ENCODE results near the gene MAP2.
"Not testable (repeated sequence)": the region's sequence is repeated elsewhere in the genome, so short reads cannot be mapped to it uniquely, and the experiment has no call there.

The MAP2 gene

GRCh38 chr2:209476367-209477208, 52.7 kb downstream of the MAP2 start:
- no peak for DNase-seq

GRCh38 chr2:209492296-209492695, 68.4 kb downstream of the MAP2 start:
- not testable (repeated sequence) for DNase-seq

DNA sequence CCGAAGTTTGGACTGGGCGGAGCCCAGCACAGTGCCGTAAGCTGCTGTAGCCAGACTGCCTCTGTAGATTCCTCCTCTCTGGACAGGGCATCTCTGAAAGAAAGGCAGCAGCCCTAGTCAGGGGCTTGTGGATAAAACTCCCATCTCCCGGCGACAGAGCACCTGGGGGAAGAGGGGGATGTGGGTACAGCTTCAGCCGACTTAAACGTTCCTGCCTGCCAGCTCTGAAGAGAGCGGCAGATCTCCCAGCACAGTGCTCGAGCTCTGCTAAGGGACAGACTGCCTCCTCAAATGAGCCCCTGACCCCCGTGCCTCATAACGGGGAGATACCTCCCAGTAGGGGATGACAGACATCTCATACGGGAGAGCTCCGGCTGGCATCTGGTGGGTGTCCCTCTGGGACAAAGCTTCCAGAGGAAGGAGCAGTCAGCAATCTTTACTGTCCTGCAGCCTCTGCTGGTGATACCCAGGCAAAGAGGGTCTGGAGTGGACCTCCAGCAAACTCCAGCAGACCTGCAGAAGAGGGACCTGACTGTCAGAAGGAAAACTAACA, 71.3 kb downstream of the MAP2 start:
- not testable (repeated sequence) for DNase-seq

- DNase-seq, result no peak
Measured at GRCh38 chr2:209495855-209496585, 72.2 kb downstream of the MAP2 start.

- DNase-seq, result no peak
Measured at GRCh38 chr2:209496586-209496982, 72.7 kb downstream of the MAP2 start.

GRCh38 chr2:209498614-209499013, 74.8 kb downstream of the MAP2 start:
- DNase-seq, result no peak

DNA sequence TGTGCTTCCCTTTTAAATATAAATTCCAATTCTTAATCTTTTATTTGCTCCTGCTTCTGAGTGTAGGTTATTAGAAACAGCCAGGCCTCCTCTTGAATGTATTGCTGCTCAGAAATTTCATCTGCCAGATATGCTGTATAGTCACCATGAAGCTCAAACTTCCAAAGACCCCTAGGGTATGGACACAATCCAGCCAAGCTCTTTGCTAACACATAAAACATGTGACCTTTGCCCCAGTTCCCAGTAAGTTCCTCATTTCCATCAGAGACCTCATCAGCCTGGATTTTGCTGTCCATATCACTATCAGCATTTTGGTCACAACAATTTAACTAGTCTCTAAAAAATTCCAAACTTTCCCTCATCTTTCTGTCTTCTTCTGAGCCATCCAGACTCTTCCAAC, 75.2 kb downstream of the MAP2 start:
- no peak for DNase-seq

GRCh38 chr2:209501579-209501978, 77.7 kb downstream of the MAP2 start:
- no peak for DNase-seq

- no peak for DNase-seq
Measured at GRCh38 chr2:209505410-209505809, 81.6 kb downstream of the MAP2 start.

DNA sequence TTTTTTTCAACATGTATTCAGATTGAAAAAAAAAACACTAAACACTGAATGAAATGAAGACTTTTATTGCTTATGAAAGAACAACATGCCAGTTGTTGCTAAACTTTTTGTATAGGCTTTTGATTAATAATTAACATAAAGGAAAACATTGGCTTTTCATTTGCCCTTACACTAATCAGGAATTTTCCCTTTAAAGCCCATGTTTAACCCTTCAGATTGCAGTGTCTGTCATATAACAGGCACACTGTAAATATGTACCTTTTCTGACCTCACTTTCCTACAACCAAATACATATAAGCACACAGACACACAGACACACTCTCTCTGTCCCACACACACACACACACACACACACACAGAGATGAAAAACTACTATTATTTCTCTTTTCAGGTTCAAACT, 84.4 kb downstream of the MAP2 start:
- no peak for DNase-seq

DNA sequence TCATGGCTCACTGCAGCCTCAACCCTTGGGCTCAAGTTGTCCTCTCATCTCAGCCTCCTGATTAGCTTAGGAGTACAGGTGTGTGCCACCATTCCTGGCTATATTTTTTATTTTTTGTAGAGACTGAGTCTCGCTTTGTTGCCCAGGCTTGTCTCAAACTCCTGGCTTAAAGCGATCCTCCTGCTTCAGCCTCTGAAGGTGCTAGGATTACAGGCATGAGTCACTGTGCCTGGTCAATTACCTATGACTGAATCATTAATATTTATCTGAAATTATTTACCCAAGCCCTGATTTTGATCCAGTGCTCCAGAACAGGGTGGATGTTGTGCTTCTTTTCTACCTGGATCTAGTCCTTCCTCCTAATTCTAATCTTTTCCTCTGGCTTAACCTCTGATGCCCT, 87.8 kb downstream of the MAP2 start:
- no peak for DNase-seq

DNA sequence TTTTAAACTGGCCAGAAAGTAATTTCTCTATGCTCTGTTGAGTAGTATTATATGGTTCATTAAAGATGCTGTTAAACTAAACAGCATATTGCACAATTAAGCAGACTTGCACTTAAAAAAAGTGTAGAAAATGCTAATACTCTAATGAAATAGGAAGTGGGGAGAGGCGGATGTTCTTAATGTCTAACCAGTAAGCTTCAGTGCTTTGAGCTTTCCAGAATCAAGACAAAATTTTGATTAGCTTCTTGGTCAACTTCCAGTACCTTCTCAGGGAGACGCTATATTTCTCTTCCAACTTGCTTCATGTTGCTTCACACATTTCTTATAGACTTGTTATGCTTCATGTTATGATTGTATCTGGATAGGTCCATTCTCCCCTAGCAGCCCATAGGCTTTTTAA, 89.1 kb downstream of the MAP2 start:
- no peak for DNase-seq

GRCh38 chr2:209517436-209517835, 93.6 kb downstream of the MAP2 start:
- no peak for DNase-seq

GRCh38 chr2:209519271-209519670, 95.4 kb downstream of the MAP2 start:
- no peak for DNase-seq

- DNase-seq, result no peak
Measured at GRCh38 chr2:209519906-209520305, 96.1 kb downstream of the MAP2 start.

DNA sequence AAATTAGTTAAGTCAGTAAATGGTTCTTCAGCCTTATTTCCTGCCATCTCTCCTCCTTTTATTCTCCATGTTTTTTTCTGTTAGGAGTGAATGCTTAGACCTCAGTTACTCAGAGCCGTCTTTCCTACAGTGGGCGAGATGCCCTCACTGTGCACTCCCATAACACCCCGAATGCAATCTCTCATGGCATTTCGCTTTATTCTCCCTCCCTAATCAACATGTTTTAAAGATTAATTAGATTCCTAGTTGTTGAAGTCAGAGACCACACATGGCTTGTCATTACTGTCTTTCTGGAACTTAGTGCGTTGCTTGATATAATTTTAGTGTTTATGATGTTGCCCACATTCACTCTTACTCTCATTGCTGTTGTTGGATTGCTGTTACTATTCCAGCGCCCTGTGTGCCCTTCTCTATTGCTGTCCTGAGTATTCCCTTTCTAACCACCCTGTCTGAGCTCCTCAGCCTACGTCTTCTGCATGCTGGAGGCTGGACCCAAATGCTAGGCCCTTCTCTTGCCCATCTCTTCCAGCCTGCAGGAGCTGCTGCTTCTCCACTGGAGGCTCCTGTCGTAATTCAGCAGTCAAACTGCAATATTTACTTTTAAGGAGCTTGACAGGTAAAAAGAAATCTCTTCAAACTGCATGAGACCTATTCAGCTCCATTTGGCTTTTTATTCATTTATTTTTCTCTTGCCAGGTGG, 99.3 kb downstream of the MAP2 start:
- no peak for DNase-seq

- no peak for DNase-seq
Measured at GRCh38 chr2:209523867-209524266, 100.0 kb downstream of the MAP2 start.

DNA sequence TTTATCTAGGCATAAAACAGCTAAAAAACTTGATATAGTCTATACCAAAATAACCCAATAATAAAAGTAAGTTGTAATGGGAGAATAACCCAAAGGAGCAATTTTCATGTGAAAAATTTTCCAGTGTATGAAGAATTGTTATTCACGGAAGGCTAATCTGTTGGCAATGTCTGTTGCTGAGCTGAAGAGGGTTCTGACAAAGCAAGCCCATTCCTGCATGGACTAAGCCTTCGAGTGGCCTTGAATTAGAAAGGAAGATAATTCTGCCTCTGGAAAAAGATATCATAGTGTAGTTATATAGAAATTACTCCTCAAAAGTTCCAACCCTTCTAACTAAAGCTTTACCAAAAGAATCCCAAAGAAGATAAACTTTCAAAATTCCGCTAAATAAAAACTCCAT, 101.5 kb downstream of the MAP2 start:
- no peak for DNase-seq

- no peak for DNase-seq
Measured at GRCh38 chr2:209525834-209526281, 102.0 kb downstream of the MAP2 start.

DNA sequence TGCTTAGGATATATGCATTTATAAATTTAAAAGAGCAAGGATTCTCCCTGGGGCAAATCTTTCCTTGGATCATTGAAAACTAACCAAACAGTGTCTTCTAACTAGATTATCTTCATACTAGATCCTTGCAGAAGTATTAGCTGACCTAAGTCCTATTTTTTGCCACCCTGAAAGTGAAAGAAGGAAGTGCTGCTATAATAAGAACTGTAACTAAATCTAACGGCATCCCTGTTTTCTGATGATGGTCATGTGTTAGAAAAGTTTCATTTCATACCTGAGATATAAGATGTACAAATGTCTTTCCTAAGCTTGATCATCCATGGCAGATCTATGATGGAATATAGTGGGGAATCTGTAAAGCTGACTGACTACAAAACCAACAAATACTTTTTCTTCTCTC, 102.7 kb downstream of the MAP2 start:
- DNase-seq, result no peak

DNA sequence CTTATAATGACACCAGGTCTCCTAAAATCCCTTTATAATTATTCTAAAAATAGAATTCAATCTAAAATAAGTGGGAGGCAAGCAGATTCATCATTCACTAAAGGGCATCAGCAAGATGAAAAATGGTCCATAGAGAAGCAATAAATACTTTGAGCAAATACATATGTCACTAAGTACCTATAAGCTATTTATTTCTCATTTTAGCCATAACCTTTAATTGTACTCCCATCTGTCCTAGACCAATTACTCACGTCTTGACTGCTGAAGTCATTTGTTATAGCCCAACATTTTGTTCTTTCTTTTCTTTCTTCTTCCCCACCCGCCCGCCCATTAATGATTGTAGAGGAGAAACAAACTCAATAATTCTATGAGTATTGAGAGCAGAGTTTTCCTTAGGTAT, 105.7 kb downstream of the MAP2 start:
- no peak for DNase-seq

DNA sequence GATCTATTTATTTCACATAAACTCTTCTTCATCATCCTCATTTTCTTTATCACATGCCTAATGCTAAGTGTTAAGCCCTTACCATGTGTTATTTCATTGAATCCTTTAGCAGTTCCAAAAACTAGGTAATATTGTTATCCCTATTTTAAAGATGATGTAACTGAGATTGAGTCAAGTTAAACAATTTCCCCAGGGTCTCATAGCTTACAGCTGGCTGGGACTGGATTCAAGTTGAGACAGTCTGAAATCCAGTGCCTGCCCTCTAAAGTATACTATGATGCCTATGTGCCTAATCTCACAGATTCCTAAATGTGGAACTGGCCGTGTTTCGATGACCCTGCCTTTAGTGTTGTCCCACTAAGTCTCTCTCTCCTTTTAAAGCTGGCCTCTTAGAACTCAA, 108.5 kb downstream of the MAP2 start:
- no peak for DNase-seq

DNA sequence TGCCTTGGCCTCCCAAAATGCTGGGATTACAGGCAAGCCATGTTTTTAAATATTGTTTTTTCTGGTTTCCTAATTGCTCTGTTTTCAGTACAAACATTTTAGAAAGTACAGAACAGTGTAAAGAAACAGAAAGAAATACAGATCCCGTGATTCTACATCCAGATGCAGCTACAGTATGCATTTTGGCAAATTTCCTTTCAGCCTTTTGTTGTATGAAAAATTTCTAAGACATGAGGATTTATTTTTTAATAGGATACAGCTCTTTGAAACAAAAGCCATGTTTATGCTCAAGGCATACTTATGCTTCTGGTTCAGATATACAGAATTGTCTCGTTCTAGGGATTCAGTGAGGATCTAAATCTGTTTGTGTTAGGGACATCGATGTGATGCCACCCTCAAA, 109.5 kb downstream of the MAP2 start:
- no peak for DNase-seq
